ENCODE results near the gene TPRN. TPM values are rescaled to one million over a fixed set of nuclear protein-coding genes. Genes with fewer than 3 reads are reported as not detected.
"Not testable (repeated sequence)": the region's sequence is repeated elsewhere in the genome, so short reads cannot be mapped to it uniquely, and the experiment has no call there.

TPRN gene
- total RNA-seq = 10 to 100 TPM; 13.3 to 19.9 TPM

DNA sequence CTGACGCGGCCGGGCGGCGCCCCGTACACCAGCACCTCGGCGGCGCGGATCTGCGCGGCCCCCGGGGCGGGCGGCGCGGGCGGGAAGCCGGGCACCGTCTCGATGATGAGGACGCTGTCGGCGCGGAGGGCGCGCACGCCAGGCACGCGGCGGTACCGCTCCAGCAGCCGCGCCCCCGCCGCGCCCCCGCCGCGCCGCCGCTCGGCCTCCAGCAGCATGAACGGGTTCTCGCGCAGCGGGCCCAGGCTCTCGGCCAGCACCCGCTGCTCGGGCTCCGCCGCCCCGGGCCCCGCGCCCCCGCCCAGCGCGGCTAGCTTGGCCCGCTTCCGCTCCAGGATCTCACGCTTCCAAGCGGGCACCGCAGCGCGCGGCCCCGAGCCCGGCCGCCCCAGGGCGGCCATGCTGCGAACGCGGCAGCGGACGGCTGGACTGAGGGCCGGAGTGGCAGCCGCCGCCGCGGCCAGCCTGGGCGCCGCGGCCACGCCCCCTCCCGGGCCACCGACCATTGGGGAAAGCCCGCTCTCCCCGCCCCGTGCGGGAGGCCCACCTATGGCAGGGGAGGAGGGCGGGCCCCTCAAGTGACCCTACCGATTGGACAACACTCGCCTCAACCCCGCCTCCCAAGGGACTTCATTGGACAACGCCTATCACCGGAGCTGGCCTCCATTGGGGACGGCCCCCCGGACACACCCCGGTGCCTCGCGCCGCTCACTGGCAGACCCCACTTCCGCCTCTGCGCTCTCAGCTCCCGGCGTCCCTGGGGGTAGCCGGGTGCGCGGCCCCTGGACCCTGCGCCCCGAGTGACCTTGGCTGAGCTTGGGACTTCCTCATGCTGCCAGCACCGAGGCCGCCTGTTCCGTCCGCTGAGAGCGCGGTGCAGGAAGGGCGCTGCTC lies at the start of gene TPRN:
TPRN (minus strand) TSS at position 431 of the 894 bp plus-strand sequence; CDS start at position 401, 30 bp downstream.
- Mint-ChIP-seq H3K4me1 (ENCODE audit: low read depth) (peaks cover 36% of the 10 kb centered on the region), H3K27ac (peak within 1 kb of the TSS; percentile 28), H3K36me3 (ENCODE audit: insufficient read depth in 2 of 2) (peaks cover 1 to 8% of the 10 kb centered on the region in 2 donors), H3K9me3 (no peaks in the 10 kb centered on the region), H3K27me3 (ENCODE audit: low read depth) (no peaks in the 10 kb centered on the region), H3K4me3 (peak within 1 kb of the TSS; percentile 91 to 93)
- DNase-seq = peak; percentile 99 to 100
- ATAC-seq (replicated peaks in 1 of 2) = peak; percentile 94

- DNase-seq = no peak
- Mint-ChIP-seq H3K4me3 (no peak overlapping the region), H3K4me1 (ENCODE audit: low read depth) (peaks cover 16% of the 10 kb centered on the region)
Observed at GRCh38 chr9:137247916-137248175, 47.3 kb upstream of the TPRN start.

GRCh38 chr9:137247135-137247915 lies 46.8 kb upstream of the TPRN start:
- Mint-ChIP-seq H3K9me3 (no peaks in the 10 kb centered on the region), H3K27ac (no peak overlapping the region), H3K4me1 (ENCODE audit: low read depth) (peaks cover 21% of the 10 kb centered on the region), H3K36me3 (ENCODE audit: insufficient read depth in 2 of 2) (peaks cover 5 to 7% of the 10 kb centered on the region in 2 donors), H3K4me3 (no peak overlapping the region), H3K27me3 (ENCODE audit: low read depth) (no peaks in the 10 kb centered on the region)
- DNase-seq (no peak), ATAC-seq (replicated peaks in 1 of 2) (peak in 1 of 2 donors; percentile 3)

More at GRCh38 chr9:137247916-137248175, 47.3 kb upstream of the TPRN start:
- Mint-ChIP-seq H3K9me3 (no peaks in the 10 kb centered on the region), H3K27me3 (ENCODE audit: low read depth) (no peaks in the 10 kb centered on the region), H3K27ac (no peak overlapping the region), H3K36me3 (ENCODE audit: insufficient read depth in 2 of 2) (peaks cover 2% of the 10 kb centered on the region in 2 donors)
- ATAC-seq (replicated peaks in 1 of 2) = no peak

DNA sequence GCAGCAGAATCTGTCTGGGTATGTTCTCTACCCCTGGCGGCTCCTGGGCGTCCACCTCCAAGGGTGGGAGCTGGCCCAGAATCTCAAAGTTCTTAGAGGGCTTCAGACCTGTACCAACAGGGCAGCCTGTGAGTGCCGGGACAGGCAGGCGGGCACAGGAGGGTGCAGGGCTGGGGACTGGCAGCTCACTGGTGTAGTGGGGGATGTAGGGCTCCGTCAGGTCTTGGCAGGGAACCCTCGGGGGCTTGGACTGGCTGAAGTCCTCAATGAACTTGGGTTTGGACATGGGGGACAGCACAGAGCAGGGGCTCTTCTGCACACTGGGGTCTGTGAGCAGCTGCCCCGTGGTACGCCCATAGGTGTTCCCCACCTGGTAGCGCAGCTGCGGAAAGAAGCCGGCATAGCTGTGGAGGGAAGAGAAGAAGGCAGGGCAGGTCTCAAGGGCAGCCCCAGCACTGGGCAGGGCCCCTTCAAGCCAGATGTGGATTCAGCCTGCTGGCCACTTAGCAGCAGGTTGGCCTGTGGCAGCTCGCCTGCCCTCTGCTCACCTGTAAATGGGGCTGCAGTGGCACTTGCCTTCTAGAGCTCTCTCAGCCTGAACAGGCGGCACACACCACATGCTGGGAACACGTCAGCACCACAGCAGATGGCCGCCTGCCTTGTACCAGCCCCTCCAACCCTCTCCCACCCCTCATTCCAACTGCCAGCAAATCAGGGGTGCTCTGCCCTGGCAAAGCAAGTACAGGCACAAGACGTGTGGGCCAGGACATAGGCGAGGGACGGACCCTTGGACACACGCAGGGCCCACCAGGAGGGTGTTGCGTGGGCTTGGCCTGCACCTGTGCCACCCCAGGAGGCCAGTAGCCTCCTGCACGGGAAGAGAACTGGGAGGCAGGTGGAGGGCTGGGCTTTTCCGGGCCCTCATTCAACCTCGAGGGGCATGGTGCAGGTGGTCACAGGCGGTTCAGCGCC lies 45.2 kb upstream of the TPRN start:
- peak overlapping the region; percentile 54 for H3K27ac Mint-ChIP-seq
- no peaks in the 10 kb centered on the region for H3K9me3 Mint-ChIP-seq
- H3K4me1 Mint-ChIP-seq (ENCODE audit: low read depth) = peaks cover 24% of the 10 kb centered on the region
- no peak overlapping the region for H3K4me3 Mint-ChIP-seq
- peak in 1 of 2 donors; percentile 0 for ATAC-seq (replicated peaks in 1 of 2)
- no peak for DNase-seq
- H3K27me3 Mint-ChIP-seq (ENCODE audit: low read depth) = no peaks in the 10 kb centered on the region
- H3K36me3 Mint-ChIP-seq (ENCODE audit: insufficient read depth in 2 of 2) = peaks cover 9 to 11% of the 10 kb centered on the region in 2 donors

DNA sequence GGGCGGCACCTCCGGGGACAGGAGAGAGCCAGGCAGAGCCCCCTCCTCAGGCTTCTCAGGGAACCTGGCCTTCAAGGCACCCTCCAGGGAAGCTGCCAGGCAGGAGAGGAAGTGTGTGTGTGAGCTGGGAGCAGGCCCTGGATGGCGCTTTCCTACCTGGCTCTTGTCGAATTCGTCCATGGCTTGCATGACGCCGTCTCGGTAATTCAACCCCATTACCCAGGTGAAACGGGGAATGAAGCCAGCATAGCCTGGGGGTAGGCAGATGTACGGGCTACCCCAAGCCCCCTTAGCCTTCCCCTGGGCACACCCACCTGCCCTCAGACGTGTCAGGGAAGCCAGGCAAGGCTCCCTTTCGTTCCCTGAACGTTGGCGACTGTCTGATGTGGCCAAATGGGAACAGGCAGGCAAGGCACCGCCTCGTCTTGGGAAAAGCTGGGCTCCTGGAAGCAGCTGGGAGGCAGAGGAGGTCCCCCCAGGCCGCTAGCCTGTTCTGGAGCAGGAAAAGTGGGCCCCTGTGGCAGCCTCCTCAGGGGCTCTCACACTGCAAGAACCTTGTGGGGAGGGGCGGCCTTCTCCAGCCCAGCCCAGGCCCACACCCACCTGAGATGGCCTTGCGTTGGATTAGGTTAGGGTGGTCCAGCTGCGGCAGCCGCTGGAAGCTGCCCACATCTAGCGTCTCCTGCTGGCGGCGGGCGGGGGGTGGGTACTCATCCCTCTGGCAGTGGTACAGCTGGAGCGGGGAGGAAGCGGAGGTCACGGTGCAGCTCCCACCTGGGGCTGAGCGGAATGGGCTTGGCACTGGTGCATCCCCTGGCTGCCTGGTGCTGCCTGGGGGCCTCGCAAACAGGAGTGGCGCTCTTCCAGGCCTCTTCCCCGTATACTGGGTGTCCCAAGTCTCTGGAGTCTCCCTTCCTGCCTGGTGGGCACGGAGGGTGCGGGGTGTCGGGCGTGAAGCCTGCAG lies 44.2 kb upstream of the TPRN start:
- H3K27me3 Mint-ChIP-seq (ENCODE audit: low read depth) = no peaks in the 10 kb centered on the region
- peaks cover 9 to 11% of the 10 kb centered on the region in 2 donors for H3K36me3 Mint-ChIP-seq (ENCODE audit: insufficient read depth in 2 of 2)
- H3K9me3 Mint-ChIP-seq = no peaks in the 10 kb centered on the region
- DNase-seq = peak in 1 of 2 donors; percentile 29
- ATAC-seq (replicated peaks in 1 of 2) = no peak
- H3K4me1 Mint-ChIP-seq (ENCODE audit: low read depth) = peaks cover 24% of the 10 kb centered on the region
- H3K27ac Mint-ChIP-seq = peak overlapping the region; percentile 54
- H3K4me3 Mint-ChIP-seq = peak overlapping the region in 1 of 2 donors; percentile 41

GRCh38 chr9:137243626-137244485 lies 43.3 kb upstream of the TPRN start:
- Mint-ChIP-seq H3K4me3 (peak overlapping the region; percentile 41 to 85), H3K27me3 (ENCODE audit: low read depth) (no peaks in the 10 kb centered on the region), H3K27ac (peak overlapping the region; percentile 28), H3K9me3 (no peaks in the 10 kb centered on the region), H3K36me3 (ENCODE audit: insufficient read depth in 2 of 2) (peaks cover 9 to 11% of the 10 kb centered on the region in 2 donors), H3K4me1 (ENCODE audit: low read depth) (peaks cover 29% of the 10 kb centered on the region)
- DNase-seq (no peak), ATAC-seq (replicated peaks in 1 of 2) (no peak)

GRCh38 chr9:137243266-137243625 lies 42.7 kb upstream of the TPRN start:
- H3K27me3 Mint-ChIP-seq (ENCODE audit: low read depth); DNase-seq; H3K9me3 Mint-ChIP-seq; ATAC-seq (replicated peaks in 1 of 2): not testable (repeated sequence)
- Mint-ChIP-seq H3K36me3 (ENCODE audit: insufficient read depth in 2 of 2) (peaks cover 9 to 11% of the 10 kb centered on the region in 2 donors), H3K27ac (peak overlapping the region; percentile 93), H3K4me1 (ENCODE audit: low read depth) (peaks cover 32% of the 10 kb centered on the region), H3K4me3 (peak overlapping the region; percentile 85 to 88)

GRCh38 chr9:137242269-137243203 lies 42.0 kb upstream of the TPRN start:
- ATAC-seq (replicated peaks in 1 of 2) (no peak), DNase-seq (no peak)
- no peaks in the 10 kb centered on the region for H3K27me3 Mint-ChIP-seq (ENCODE audit: low read depth)
- peak overlapping the region; percentile 93 for H3K27ac Mint-ChIP-seq
- H3K9me3 Mint-ChIP-seq = no peaks in the 10 kb centered on the region
- peak overlapping the region; percentile 85 to 88 for H3K4me3 Mint-ChIP-seq
- H3K4me1 Mint-ChIP-seq (ENCODE audit: low read depth) = peaks cover 32% of the 10 kb centered on the region
- peaks cover 9 to 11% of the 10 kb centered on the region in 2 donors for H3K36me3 Mint-ChIP-seq (ENCODE audit: insufficient read depth in 2 of 2)

- peaks cover 9 to 11% of the 10 kb centered on the region in 2 donors for H3K36me3 Mint-ChIP-seq (ENCODE audit: insufficient read depth in 2 of 2)
- H3K27ac Mint-ChIP-seq = peak overlapping the region; percentile 93
- no peaks in the 10 kb centered on the region for H3K27me3 Mint-ChIP-seq (ENCODE audit: low read depth)
- H3K9me3 Mint-ChIP-seq = no peaks in the 10 kb centered on the region
- peak; percentile 24 to 26 for ATAC-seq (replicated peaks in 1 of 2)
- H3K4me3 Mint-ChIP-seq = peak overlapping the region; percentile 88 to 91
- DNase-seq = peak; percentile 75 to 77
- H3K4me1 Mint-ChIP-seq (ENCODE audit: low read depth) = peaks cover 32% of the 10 kb centered on the region
Observed at GRCh38 chr9:137241490-137242268, 41.1 kb upstream of the TPRN start.

Data from activated T-cell treated with anti-CD3 and anti-CD28 coated beads, Interleukin-2, amount 50 U/mL, for 72 hours (primary cell).